H1 (cell line): Measurements from ENCODE around the gene NRROS. TPM values are rescaled to one million over a fixed set of nuclear protein-coding genes. Genes with fewer than 3 reads are reported as not detected.

ENCODE experiments used
- CTCF ChIA-PET: fragments of 300-600 bp; sonication (Branson Sonifier 250); formaldehyde crosslinking; loops from one replicate; lab custom pipeline; 2021; ENCODE audit not compliant: partially characterized antibody; lab: Charles Lee
- POLR2A ChIA-PET: fragments of 300-600 bp; sonication (Branson Sonifier 250); formaldehyde crosslinking; loops from one replicate; lab custom pipeline; 2021; ENCODE audit warnings: inconsistent platforms; ENCODE audit not compliant: partially characterized antibody; lab: Charles Lee
- DNase-seq, 2 experiments: peaks; one replicate each; pipeline versions ENCODE4 v3.0.0 to v3.0.0-alpha.2; 2010 to 2022; ENCODE audit warnings: low spot score in 2 of 2, low read depth in 1 of 2, mixed read lengths in 1 of 2
- FAIRE-seq: peaks from 2 replicates; lab custom pipeline; 2011; peaks lifted over from hg19 to GRCh38; lab: Jason Lieb, UNC
- H2AFZ ChIP-seq: 2 replicates; pipeline ENCODE4 v1.8.1; 2012; ENCODE audit warnings: low read length, inconsistent platforms
- H2AK5ac ChIP-seq: 2 replicates; pipeline ENCODE4 v1.6.1; 2013; ENCODE audit warnings: low read depth, low read length
- H2BK120ac ChIP-seq: replicated peaks from 2 replicates; pipeline ENCODE3; 2013; ENCODE audit warnings: low read depth, low read length, inconsistent platforms
- H2BK12ac ChIP-seq: 2 replicates; pipeline ENCODE4 v1.6.1; 2013; ENCODE audit warnings: low read depth, low read length
- H2BK15ac ChIP-seq: 2 replicates; pipeline ENCODE4 v1.6.1; 2013; ENCODE audit warnings: low read length
- H2BK20ac ChIP-seq: 2 replicates; pipeline ENCODE4 v1.6.1; 2013; ENCODE audit warnings: low read length
- H2BK5ac ChIP-seq: 2 replicates; pipeline ENCODE4 v1.6.1; 2013; ENCODE audit warnings: low read depth, low read length
- H3K14ac ChIP-seq: 2 replicates; pipeline ENCODE4 v1.6.1; 2013; ENCODE audit warnings: inconsistent platforms; ENCODE audit not compliant: insufficient read length
- H3K18ac ChIP-seq: 2 replicates; pipeline ENCODE4 v1.6.1; 2013; ENCODE audit warnings: low read length; ENCODE audit errors: extremely low read depth
- H3K23ac ChIP-seq: 2 replicates; pipeline ENCODE4 v1.6.1; 2013; ENCODE audit warnings: inconsistent platforms; ENCODE audit not compliant: insufficient read length
- H3K23me2 ChIP-seq: 2 replicates; pipeline ENCODE4 v1.6.1; 2013; ENCODE audit warnings: low read depth, low read length
- H3K27ac ChIP-seq: 2 replicates; pipeline ENCODE4 v1.6.1; 2011; ENCODE audit warnings: low read depth, low read length, inconsistent platforms
- H3K27me3 ChIP-seq, 4 experiments: replicated peaks in 1 of 4; 1 replicate in 1 of 4; 2 replicates in 3 of 4; pipeline versions ENCODE4 v1.6.1 to v1.8.1; 2011 to 2013; ENCODE audit warnings: low read length in 3 of 4, mild to moderate bottlenecking in 3 of 4, inconsistent platforms in 2 of 4, mixed read lengths in 2 of 4, moderate library complexity in 1 of 4; ENCODE audit not compliant: control insufficient read depth in 3 of 4, insufficient read depth in 3 of 4; ENCODE audit errors: extremely low read depth in 1 of 4
- H3K36me3 ChIP-seq, 4 experiments: 2 replicates each; pipeline versions ENCODE4 v1.6.1 to v1.8.1; 2011 to 2013; ENCODE audit warnings: mild to moderate bottlenecking in 4 of 4, low read length in 3 of 4, moderate library complexity in 2 of 4, control low read depth in 1 of 4, inconsistent platforms in 1 of 4; ENCODE audit not compliant: insufficient read depth in 4 of 4, control insufficient read depth in 2 of 4
- H3K4ac ChIP-seq: replicated peaks from 2 replicates; pipeline ENCODE3; 2013; ENCODE audit warnings: low read length, low read depth, mixed read lengths, inconsistent platforms; ENCODE audit not compliant: insufficient read length
- H3K4me1 ChIP-seq, 4 experiments: replicated peaks in 1 of 4; 1 replicate in 1 of 4; 2 replicates in 3 of 4; pipeline versions ENCODE4 v1.6.1 to v1.8.1; 2011 to 2013; ENCODE audit warnings: low read length in 3 of 4, inconsistent platforms in 2 of 4, mixed read lengths in 1 of 4; ENCODE audit not compliant: insufficient read depth in 4 of 4, control insufficient read depth in 3 of 4
- H3K4me2 ChIP-seq, 2 experiments: 2 replicates each; pipeline versions ENCODE4 v1.6.1 to v1.8.1; 2011 to 2013; ENCODE audit warnings: low read depth in 2 of 2, low read length in 2 of 2, control low read depth in 1 of 2, inconsistent platforms in 1 of 2, mild to moderate bottlenecking in 1 of 2; ENCODE audit not compliant: insufficient read depth in 1 of 2
- H3K4me3 ChIP-seq, 4 experiments: fragments of 200-600, 300-600 bp in 1 of 4; sonication (generic), shearing (Covaris generic), sonication (Bioruptor Twin) in 1 of 4; 2 replicates each; pipeline versions ENCODE4 v1.5.1 to v1.8.1; 2011 to 2016; ENCODE audit warnings: low read length in 4 of 4, low read depth in 3 of 4, control low read depth in 2 of 4, inconsistent platforms in 2 of 4, mild to moderate bottlenecking in 2 of 4, mixed read lengths in 1 of 4, moderate library complexity in 1 of 4; ENCODE audit not compliant: insufficient read depth in 2 of 4; ENCODE audit errors: extremely low read depth in 1 of 4
- H3K56ac ChIP-seq: replicated peaks from 2 replicates; pipeline ENCODE3; 2013; ENCODE audit warnings: low read depth, mild to moderate bottlenecking, mixed read lengths, low read length, inconsistent platforms; ENCODE audit not compliant: insufficient read length
- H3K79me1 ChIP-seq: 2 replicates; pipeline ENCODE4 v1.6.1; 2013; ENCODE audit warnings: low read depth, low read length, control low read depth
- H3K79me2 ChIP-seq, 2 experiments: 2 replicates each; pipeline versions ENCODE4 v1.6.1 to v1.8.1; 2012 to 2013; ENCODE audit warnings: low read length in 2 of 2, mild to moderate bottlenecking in 2 of 2, inconsistent platforms in 1 of 2; ENCODE audit not compliant: insufficient read depth in 2 of 2, control insufficient read depth in 1 of 2
- H3K9ac ChIP-seq, 4 experiments: replicated peaks in 1 of 4; 1 replicate in 1 of 4; 2 replicates in 3 of 4; pipeline versions ENCODE4 v1.6.1 to v1.8.1; 2011 to 2013; ENCODE audit warnings: low read depth in 3 of 4, low read length in 3 of 4, control low read depth in 2 of 4, mild to moderate bottlenecking in 2 of 4, moderate library complexity in 2 of 4, inconsistent platforms in 1 of 4; ENCODE audit errors: extremely low read depth in 1 of 4
- H3K9me3 ChIP-seq, 2 experiments: 2 replicates each; pipeline versions ENCODE4 v1.6.1 to v1.8.1; 2012 to 2013; ENCODE audit warnings: mild to moderate bottlenecking in 2 of 2, moderate library complexity in 2 of 2, control low read depth in 1 of 2, inconsistent platforms in 1 of 2, low read depth in 1 of 2, low read length in 1 of 2, mixed read lengths in 1 of 2; ENCODE audit not compliant: insufficient read depth in 2 of 2
- H4K20me1 ChIP-seq, 2 experiments: replicated peaks in 1 of 2; 2 replicates each; pipeline versions ENCODE3 to v1.8.1; 2011 to 2013; ENCODE audit warnings: inconsistent platforms in 2 of 2, low read length in 2 of 2, mild to moderate bottlenecking in 1 of 2; ENCODE audit not compliant: insufficient read depth in 2 of 2, control insufficient read depth in 1 of 2
- H4K5ac ChIP-seq: 2 replicates; pipeline ENCODE4 v1.6.1; 2013; ENCODE audit warnings: low read length, low read depth, mixed read lengths, inconsistent platforms; ENCODE audit not compliant: insufficient read length
- H4K8ac ChIP-seq: 2 replicates; pipeline ENCODE4 v1.8.0; 2013; ENCODE audit warnings: mild to moderate bottlenecking, moderate library complexity, low read length, inconsistent platforms; ENCODE audit not compliant: insufficient read depth; ENCODE audit errors: extremely low read depth
- H4K91ac ChIP-seq: replicated peaks from 2 replicates; pipeline ENCODE3; 2013; ENCODE audit warnings: low read length, mixed read lengths, inconsistent platforms; ENCODE audit not compliant: insufficient read length
- GTF2F1 ChIP-seq: IDR thresholded peaks from 2 replicates; pipeline ENCODE4 v1.6.1; 2012; ENCODE audit warnings: low read depth, low read length, improper control_type of control experiment, borderline replicate concordance
- HDAC2 ChIP-seq, 2 experiments: fragments of 300-600 bp in 1 of 2; sonication (generic) in 1 of 2; IDR thresholded peaks; 2 replicates each; pipeline ENCODE4 v1.6.1; 2011 to 2012; ENCODE audit warnings: low read depth in 2 of 2, low read length in 2 of 2, mild to moderate bottlenecking in 2 of 2, moderate library complexity in 2 of 2, borderline replicate concordance in 1 of 2, inconsistent platforms in 1 of 2
- MAX ChIP-seq: IDR thresholded peaks from 2 replicates; pipeline ENCODE4 v1.6.1; 2012; ENCODE audit warnings: inconsistent platforms
- POU5F1 ChIP-seq: IDR thresholded peaks from 2 replicates; pipeline ENCODE4 v1.6.1; 2011; ENCODE audit warnings: low read depth, mild to moderate bottlenecking, low read length, moderate library complexity
- SP4 ChIP-seq: IDR thresholded peaks from 2 replicates; pipeline ENCODE4 v1.6.1; 2012; ENCODE audit warnings: low read length, inconsistent platforms
- WGBS, 2 experiments: shearing (Covaris generic) in 1 of 2; methylation state at CpG; one replicate each; pipeline versions ENCODE4 v1.1.6 to v1.1.7; 2013 to 2015; ENCODE audit warnings: low lambda C conversion rate in 2 of 2, mixed read lengths in 2 of 2, inconsistent platforms in 1 of 2, low coverage in 1 of 2, missing lambda C conversion rate in 1 of 2; ENCODE audit not compliant: insufficient replicate concordance in 2 of 2, insufficient coverage in 1 of 2, insufficient read length in 1 of 2; ENCODE audit errors: extremely low coverage in 1 of 2, missing lambda C conversion rate in 1 of 2; 5-methylcytosine and 5-hydroxymethylcytosine counted together
- polyA plus RNA-seq, 7 experiments: library from polyadenylated mRNA; depleted of rRNA in 3 of 7; stranded (reverse) in 5 of 7; unstranded in 2 of 7; fragments of >200 nt in 5 of 7; fragments of 200-250 nt in 2 of 7; gene quantifications; 1 replicate in 5 of 7; 2 replicates in 1 of 7; 4 replicates in 1 of 7; pipeline versions ENCODE4 v1.2.1 to v1.2.3, GENCODE V29; 2011 to 2013; ENCODE audit warnings: missing spikeins in 2 of 7, mixed read lengths in 2 of 7
- total RNA-seq: library from RNA; stranded (reverse); fragmentation: NEBNext Ultra II Directional; extraction: Animal tissue kit (Norgen Biotek cat#: 25700); gene quantifications from 2 replicates; pipeline ENCODE4 v1.2.1, GENCODE V29; 2021

Gene NRROS
- total and polyA plus RNA-seq, 2 of the 8 experiments (the other 6 are each of a cell fraction or from before 2014, with no cell fraction given) = 5.3 to 7.3 TPM

GRCh38 chr3:196707566-196707965 lies 68.1 kb downstream of the NRROS start:
- H2BK20ac ChIP-seq = no peak overlapping the region
- H3K4me3 ChIP-seq = no peak overlapping the region
- 91% methylated on average over 8 of the region's 8 CpGs; no CpG with 5 or more reads in 1 of the 2 experiments for WGBS, 2 experiments
- no peak overlapping the region for H4K8ac ChIP-seq
- no peak overlapping the region for H2AFZ ChIP-seq
- H3K36me3 ChIP-seq = no peaks in the 10 kb centered on the region
- no peak overlapping the region for H3K9ac ChIP-seq
- H3K79me1 ChIP-seq = no peaks in the 10 kb centered on the region
- peaks cover 4% of the 10 kb centered on the region for H3K23me2 ChIP-seq
- ChIA-PET POLR2A (no interaction called here), CTCF (interaction anchor here (0.6 to 2.0 kb wide), 6 partner anchors 11 to 185 kb away, joined by 3 to 9 read pairs (median 4); no protein-coding TSS in a partner anchor)
- H3K4ac ChIP-seq = no peak overlapping the region
- no peaks in the 10 kb centered on the region for H3K9me3 ChIP-seq
- no peak overlapping the region for H2BK120ac ChIP-seq
- no peak overlapping the region for H3K4me2 ChIP-seq
- DNase-seq (no peak), FAIRE-seq (no peak)
- H3K18ac ChIP-seq = no peak overlapping the region
- H3K23ac ChIP-seq = no peak overlapping the region
- H2AK5ac ChIP-seq = no peak overlapping the region
- no peak overlapping the region for H3K27ac ChIP-seq
- H3K79me2 ChIP-seq = no peaks in the 10 kb centered on the region
- TF ChIP-seq MAX (no peak), SP4 (no peak), GTF2F1 (no peak), POU5F1 (no peak), HDAC2 (IDR thresholded peaks at IDR 0.05; ENCODE audit: borderline replicate concordance in 1 of 2, low read depth in 2 of 2, low read length in 2 of 2) (no peak)
- H4K20me1 ChIP-seq = no peaks in the 10 kb centered on the region
- no peak overlapping the region for H2BK12ac ChIP-seq
- no peak overlapping the region for H3K56ac ChIP-seq
- H3K14ac ChIP-seq = no peak overlapping the region
- no peak overlapping the region for H2BK15ac ChIP-seq
- H3K4me1 ChIP-seq = peaks cover 0 to 3% (median 3%) of the 10 kb centered on the region in 4 experiments; a peak in 4 of 7 replicates
- H4K91ac ChIP-seq = no peak overlapping the region
- H4K5ac ChIP-seq = no peak overlapping the region
- H2BK5ac ChIP-seq = no peak overlapping the region
- H3K27me3 ChIP-seq = no peaks in the 10 kb centered on the region; a peak in 2 of 7 replicates
